Sigmoid colon (tissue), 3 donors: Measurements from ENCODE around the gene FXYD7.

Source experiments
- POLR2A ChIP-seq, 2 donors: fragments of 450-650 bp; IDR thresholded peaks; one replicate each; pipeline ENCODE4 v1.6.1; 2016; ENCODE audit warnings: antibody characterized with exemption in 2 of 2, mild to moderate bottlenecking in 2 of 2, moderate library complexity in 2 of 2
- TF ChIP-seq, protein P1 (sequence below), 4 experiments: fragments of 450-650 bp in 3 of 4; fragments of 200-600 bp in 1 of 4; IDR thresholded peaks; one replicate each; pipeline ENCODE4 v1.5.1; 2016 to 2019; ENCODE audit warnings: antibody characterized with exemption in 4 of 4, mild to moderate bottlenecking in 3 of 4, moderate library complexity in 2 of 4

DNA sequence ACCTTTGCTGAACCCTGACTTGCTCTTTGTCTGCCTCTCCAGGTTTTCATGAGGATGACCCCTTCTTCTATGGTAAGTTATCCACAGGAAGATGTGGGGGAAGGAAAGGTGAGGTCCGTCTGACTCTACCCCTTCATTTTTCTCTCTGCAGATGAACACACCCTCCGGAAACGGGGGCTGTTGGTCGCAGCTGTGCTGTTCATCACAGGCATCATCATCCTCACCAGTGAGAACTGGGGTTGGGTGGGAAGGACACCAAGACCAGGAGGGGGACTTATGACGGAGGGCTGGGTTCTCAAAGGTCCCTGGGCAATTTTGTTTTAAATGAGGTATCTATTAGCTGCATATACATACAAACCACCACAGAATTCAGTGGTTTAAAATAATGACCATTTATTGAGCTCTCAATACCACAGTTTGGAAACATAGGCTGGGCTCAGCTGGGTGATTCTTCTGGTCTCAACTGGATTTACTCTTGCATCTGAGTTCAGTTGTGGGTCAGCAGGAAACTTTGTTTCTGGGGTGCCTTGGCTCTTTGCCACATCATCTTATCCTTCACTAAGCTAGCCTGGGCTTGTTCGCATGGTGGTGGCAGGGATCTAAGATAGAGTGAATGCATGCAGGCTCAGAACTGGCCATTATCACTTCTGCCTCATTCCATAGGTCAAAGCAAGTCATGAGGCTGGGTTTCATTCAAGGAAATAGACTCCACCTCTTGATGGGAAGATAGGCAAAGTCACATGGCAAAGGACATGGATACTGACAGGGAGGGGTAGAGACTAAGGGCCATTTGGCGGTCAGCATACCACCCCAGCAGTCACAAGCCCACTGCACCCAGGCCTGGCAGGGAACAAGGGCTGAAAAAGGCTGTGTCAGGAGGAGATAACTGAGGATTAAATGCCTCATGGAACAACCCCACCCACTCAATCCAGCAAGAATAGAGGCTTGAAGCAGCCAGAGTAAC is 23.3 kb downstream of the FXYD7 start:
- TF ChIP-seq, protein P1, sequence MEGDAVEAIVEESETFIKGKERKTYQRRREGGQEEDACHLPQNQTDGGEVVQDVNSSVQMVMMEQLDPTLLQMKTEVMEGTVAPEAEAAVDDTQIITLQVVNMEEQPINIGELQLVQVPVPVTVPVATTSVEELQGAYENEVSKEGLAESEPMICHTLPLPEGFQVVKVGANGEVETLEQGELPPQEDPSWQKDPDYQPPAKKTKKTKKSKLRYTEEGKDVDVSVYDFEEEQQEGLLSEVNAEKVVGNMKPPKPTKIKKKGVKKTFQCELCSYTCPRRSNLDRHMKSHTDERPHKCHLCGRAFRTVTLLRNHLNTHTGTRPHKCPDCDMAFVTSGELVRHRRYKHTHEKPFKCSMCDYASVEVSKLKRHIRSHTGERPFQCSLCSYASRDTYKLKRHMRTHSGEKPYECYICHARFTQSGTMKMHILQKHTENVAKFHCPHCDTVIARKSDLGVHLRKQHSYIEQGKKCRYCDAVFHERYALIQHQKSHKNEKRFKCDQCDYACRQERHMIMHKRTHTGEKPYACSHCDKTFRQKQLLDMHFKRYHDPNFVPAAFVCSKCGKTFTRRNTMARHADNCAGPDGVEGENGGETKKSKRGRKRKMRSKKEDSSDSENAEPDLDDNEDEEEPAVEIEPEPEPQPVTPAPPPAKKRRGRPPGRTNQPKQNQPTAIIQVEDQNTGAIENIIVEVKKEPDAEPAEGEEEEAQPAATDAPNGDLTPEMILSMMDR (IDR thresholded peaks at IDR 0.05), result no peak
- no peak for TF ChIP-seq POLR2A (IDR thresholded peaks at IDR 0.05)
